Tibial nerve (tissue), 4 donors: Measurements from ENCODE around the gene ANKRD34B.

ENCODE experiments used
- CTCF ChIP-seq, 5 experiments: fragments of 200-600 bp in 3 of 5; fragments of 450-650 bp in 2 of 5; sonication (generic) in 3 of 5; IDR thresholded peaks; one replicate each; pipeline ENCODE4 v1.5.1; 2016 to 2019; ENCODE audit warnings: antibody characterized with exemption in 5 of 5, mild to moderate bottlenecking in 3 of 5, moderate library complexity in 2 of 5
- EP300 ChIP-seq, 2 donors: sonication (generic); formaldehyde crosslinking; IDR thresholded peaks; one replicate each; pipeline ENCODE4 v1.6.1; 2017; ENCODE audit warnings: antibody characterized with exemption in 2 of 2, mild to moderate bottlenecking in 1 of 2
- POLR2A ChIP-seq, 2 donors: fragments of 450-650 bp; IDR thresholded peaks; one replicate each; pipeline ENCODE4 v1.6.1; 2017; ENCODE audit warnings: antibody characterized with exemption in 2 of 2, mild to moderate bottlenecking in 2 of 2, moderate library complexity in 2 of 2

DNA sequence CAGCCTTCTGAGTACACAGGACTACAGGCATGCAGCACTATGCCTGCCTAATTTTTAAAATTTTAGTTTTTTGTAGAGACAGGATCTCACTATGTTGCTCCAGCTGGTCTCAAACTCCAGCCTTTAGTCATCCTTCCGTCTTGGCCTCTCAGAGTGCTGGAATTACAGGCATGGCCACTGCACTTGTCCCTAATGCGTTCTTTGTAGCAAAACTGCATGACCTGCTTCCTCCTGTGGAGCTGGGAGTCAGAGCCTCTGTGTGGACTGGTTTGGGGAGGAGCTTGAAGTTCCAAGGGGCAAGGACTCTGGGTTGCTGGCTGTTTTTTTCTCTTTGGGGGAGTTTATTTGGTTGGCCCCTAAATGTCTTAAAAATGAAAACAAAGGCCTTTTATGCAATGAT, 22.7 kb upstream of the ANKRD34B start:
- no peak for TF ChIP-seq CTCF (IDR thresholded peaks at IDR 0.05)
- no peak for TF ChIP-seq EP300 (IDR thresholded peaks at IDR 0.05)
- no peak for TF ChIP-seq POLR2A (IDR thresholded peaks at IDR 0.05)
